ENCODE measurements around the gene TNRC6C. TPM values are rescaled to one million over a fixed set of nuclear protein-coding genes. Genes with fewer than 3 reads are reported as not detected.
"Not testable (repeated sequence)": the region's sequence is repeated elsewhere in the genome, so short reads cannot be mapped to it uniquely, and the experiment has no call there.

TNRC6C gene
- total RNA-seq, 2 experiments from 2014 or later = 19.6 to 20.3 TPM

- peaks cover 34% of the 10 kb centered on the region for H3K4me1 Mint-ChIP-seq
- ATAC-seq = no peak
- intact Hi-C loops (cut with DNase I, micrococcal nuclease) = loop anchor here in 1 of 2 experiments (5.0 kb wide), 1 partner anchor 242 kb away; no protein-coding TSS in a partner anchor
- H3K27ac Mint-ChIP-seq = no peak overlapping the region
- H3K9me3 Mint-ChIP-seq (ENCODE audit: low read depth) = no peaks in the 10 kb centered on the region
- ChIA-PET POLR2A (interaction anchor here (0.5 kb wide), 1 partner anchor 34 kb away, joined by 5 read pairs; no protein-coding TSS in a partner anchor), CTCF (interaction anchor here (0.7 to 3.4 kb wide), 10 partner anchors 11 to 61 kb away, joined by 3 to 42 read pairs (median 4); no protein-coding TSS in a partner anchor)
- H3K27me3 Mint-ChIP-seq = no peaks in the 10 kb centered on the region
- peaks cover 40% of the 10 kb centered on the region for H3K36me3 Mint-ChIP-seq (ENCODE audit: low read depth)
- no peak overlapping the region for H3K4me3 Mint-ChIP-seq
- no peak for DNase-seq
Observed at GRCh38 chr17:78114831-78115723, 156.6 kb downstream of the TNRC6C start.

- DNase-seq; H3K4me3 Mint-ChIP-seq; H3K27me3 Mint-ChIP-seq; H3K27ac Mint-ChIP-seq; H3K9me3 Mint-ChIP-seq (ENCODE audit: low read depth); ATAC-seq: not testable (repeated sequence)
- Mint-ChIP-seq H3K36me3 (ENCODE audit: low read depth) (peaks cover 39% of the 10 kb centered on the region), H3K4me1 (peaks cover 41% of the 10 kb centered on the region)
- CTCF ChIA-PET = interaction anchor here (1.2 to 1.4 kb wide), 2 partner anchors 19 to 30 kb away, joined by 4 to 7 read pairs; no protein-coding TSS in a partner anchor
- POLR2A ChIA-PET = interaction anchor here (0.5 to 1.0 kb wide), 4 partner anchors 9 to 34 kb away, joined by 3 to 5 read pairs (median 4); no protein-coding TSS in a partner anchor
- intact Hi-C loops (cut with DNase I, micrococcal nuclease) = loop anchor here in 1 of 2 experiments (1.0 kb wide), 1 partner anchor 8 kb away; no protein-coding TSS in a partner anchor
Observed at GRCh38 chr17:78115803-78116202, 157.3 kb downstream of the TNRC6C start.

GRCh38 chr17:78116411-78116810, 157.9 kb downstream of the TNRC6C start:
- Mint-ChIP-seq H3K9me3 (ENCODE audit: low read depth) (no peaks in the 10 kb centered on the region), H3K27ac (no peak overlapping the region), H3K27me3 (no peaks in the 10 kb centered on the region), H3K36me3 (ENCODE audit: low read depth) (peaks cover 39% of the 10 kb centered on the region), H3K4me3 (no peak overlapping the region), H3K4me1 (peaks cover 47% of the 10 kb centered on the region)
- DNase-seq (no peak), ATAC-seq (no peak)
- ChIA-PET CTCF (interaction anchor here (0.6 to 1.4 kb wide), 4 partner anchors 17 to 99 kb away, joined by 3 to 7 read pairs (median 4); no protein-coding TSS in a partner anchor), POLR2A (interaction anchor here (0.8 to 1.0 kb wide), 2 partner anchors 8 to 13 kb away, joined by 3 to 5 read pairs; no protein-coding TSS in a partner anchor)
- intact Hi-C loops (cut with DNase I, micrococcal nuclease) = loop anchor here in 1 of 2 experiments (1.0 kb wide), 1 partner anchor 8 kb away; no protein-coding TSS in a partner anchor

GRCh38 chr17:78117027-78117981, 158.8 kb downstream of the TNRC6C start:
- H3K27me3 Mint-ChIP-seq = no peaks in the 10 kb centered on the region
- H3K4me3 Mint-ChIP-seq = no peak overlapping the region
- ChIA-PET CTCF (interaction anchor here (0.6 to 1.4 kb wide), 2 partner anchors 18 to 98 kb away, joined by 4 to 7 read pairs; no protein-coding TSS in a partner anchor), POLR2A (no interaction called here)
- ATAC-seq (no peak), DNase-seq (peak; percentile 56)
- H3K4me1 Mint-ChIP-seq = peaks cover 56% of the 10 kb centered on the region
- H3K9me3 Mint-ChIP-seq (ENCODE audit: low read depth) = no peaks in the 10 kb centered on the region
- peaks cover 44% of the 10 kb centered on the region for H3K36me3 Mint-ChIP-seq (ENCODE audit: low read depth)
- H3K27ac Mint-ChIP-seq = no peak overlapping the region
- intact Hi-C loops (cut with DNase I, micrococcal nuclease) = no loop called here

DNA sequence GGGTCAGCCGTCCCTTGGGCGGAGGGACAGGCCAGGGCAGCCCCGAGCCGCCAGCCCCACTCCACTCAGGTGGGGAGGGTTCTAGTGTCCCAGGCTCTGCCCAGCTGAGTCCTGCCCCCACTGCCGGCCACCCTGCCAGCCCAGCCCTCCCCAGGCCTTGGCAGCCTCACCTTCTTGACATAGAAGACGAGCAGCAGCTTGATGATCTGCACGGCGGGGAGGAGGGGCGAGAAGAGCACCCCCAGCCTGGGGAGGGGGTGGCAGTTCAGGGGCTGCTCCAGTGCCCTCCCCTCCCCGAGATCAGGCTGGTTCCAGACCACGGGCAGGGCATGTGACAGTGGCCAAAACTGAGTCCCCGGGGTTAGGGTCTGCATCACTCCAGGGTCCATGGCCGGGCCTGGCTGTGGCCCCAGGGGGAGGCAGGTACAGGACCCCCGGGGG, 160.3 kb downstream of the TNRC6C start:
- ChIA-PET POLR2A (no interaction called here), CTCF (no interaction called here)
- DNase-seq = no peak
- no peak for ATAC-seq
- intact Hi-C loops (cut with DNase I, micrococcal nuclease) = no loop called here
- Mint-ChIP-seq H3K4me1 (peaks cover 57% of the 10 kb centered on the region), H3K27me3 (no peaks in the 10 kb centered on the region), H3K36me3 (ENCODE audit: low read depth) (peaks cover 48% of the 10 kb centered on the region), H3K27ac (no peak overlapping the region), H3K9me3 (ENCODE audit: low read depth) (no peaks in the 10 kb centered on the region), H3K4me3 (no peak overlapping the region)

DNA sequence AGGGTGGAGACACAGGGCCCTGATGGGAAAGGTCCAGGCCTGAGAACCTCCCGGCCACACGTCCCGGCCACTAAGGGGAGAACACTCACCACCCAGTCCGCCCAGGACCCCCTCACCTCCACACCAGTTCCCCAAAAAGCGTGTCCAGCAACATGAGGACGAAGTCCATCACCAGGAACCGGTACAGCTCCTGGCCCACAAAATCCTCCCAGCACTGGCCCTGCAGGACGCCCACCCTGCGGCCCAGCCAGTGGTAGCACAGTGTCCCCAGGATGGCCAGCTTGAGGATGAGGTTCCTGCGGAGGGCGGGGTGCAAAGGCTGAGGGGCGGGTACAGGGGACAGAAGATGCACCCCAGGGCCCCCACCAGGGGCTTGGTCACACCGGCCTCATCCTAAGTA, 162.0 kb downstream of the TNRC6C start:
- Mint-ChIP-seq H3K4me1 (peaks cover 56% of the 10 kb centered on the region), H3K36me3 (ENCODE audit: low read depth) (peaks cover 53% of the 10 kb centered on the region), H3K27me3 (no peaks in the 10 kb centered on the region), H3K27ac (peak overlapping the region; percentile 42), H3K4me3 (peak overlapping the region; percentile 66), H3K9me3 (ENCODE audit: low read depth) (no peaks in the 10 kb centered on the region)
- intact Hi-C loops (cut with DNase I, micrococcal nuclease) = loop anchor here in 1 of 2 experiments (2.0 to 10.0 kb wide), 2 partner anchors 14 to 666 kb away; no protein-coding TSS in a partner anchor
- DNase-seq (no peak), ATAC-seq (no peak)
- ChIA-PET POLR2A (interaction anchor here (0.7 kb wide), 1 partner anchor 1684 kb away, joined by 3 read pairs; no protein-coding TSS in a partner anchor), CTCF (interaction anchor here (0.7 to 2.8 kb wide), 4 partner anchors 11 to 56 kb away, joined by 3 to 20 read pairs (median 4); no protein-coding TSS in a partner anchor)

DNA sequence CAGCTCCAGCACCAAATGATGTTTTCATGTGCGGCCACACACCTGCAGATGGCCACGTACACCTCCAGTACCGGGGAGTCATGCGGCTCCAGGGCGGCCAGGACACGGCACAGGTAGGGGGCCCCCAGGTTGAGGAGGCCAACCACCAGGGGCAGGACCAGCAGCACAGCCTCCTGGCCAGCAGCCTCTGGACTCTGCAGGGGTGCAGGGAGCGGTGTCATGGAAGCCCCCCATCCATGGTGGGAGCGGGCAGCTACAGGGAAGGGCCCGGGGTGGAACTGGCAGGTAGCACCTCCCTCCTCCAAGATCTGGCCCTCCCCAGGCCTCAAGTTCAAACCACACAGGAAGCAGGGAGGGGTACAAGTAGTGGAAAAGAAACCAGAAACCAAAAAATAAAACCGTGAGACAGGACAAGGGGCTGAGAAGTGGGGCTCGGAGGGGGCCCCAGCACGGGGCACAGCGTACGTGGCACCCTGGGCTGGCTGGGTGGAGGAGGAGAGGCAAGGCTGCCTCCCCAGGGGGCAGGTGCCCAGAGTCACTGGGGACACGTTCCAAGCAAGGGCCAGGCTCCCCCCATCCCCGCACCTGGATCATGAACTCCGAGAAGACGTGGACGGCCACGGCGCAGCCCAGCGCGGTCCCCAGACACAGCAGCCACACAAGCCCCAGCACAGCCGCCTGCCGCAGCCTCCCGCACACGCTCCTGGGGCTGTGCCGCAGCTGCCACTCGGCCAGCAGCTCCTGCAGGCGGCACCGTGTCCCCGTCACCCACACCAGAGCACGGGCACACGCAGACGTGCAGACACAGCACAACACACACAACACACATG, 162.7 kb downstream of the TNRC6C start:
- Mint-ChIP-seq H3K4me3 (peak overlapping the region; percentile 66), H3K27ac (peak overlapping the region; percentile 93), H3K9me3 (ENCODE audit: low read depth) (no peaks in the 10 kb centered on the region), H3K27me3 (no peaks in the 10 kb centered on the region), H3K4me1 (peaks cover 59% of the 10 kb centered on the region), H3K36me3 (ENCODE audit: low read depth) (peaks cover 54% of the 10 kb centered on the region)
- POLR2A ChIA-PET = interaction anchor here (0.7 kb wide), 1 partner anchor 1683 kb away, joined by 3 read pairs; no protein-coding TSS in a partner anchor
- CTCF ChIA-PET = interaction anchor here (0.7 to 2.8 kb wide), 4 partner anchors 8 to 55 kb away, joined by 3 to 20 read pairs (median 4); no protein-coding TSS in a partner anchor
- ATAC-seq = peak; percentile 56
- peak; percentile 74 for DNase-seq
- intact Hi-C loops (cut with DNase I, micrococcal nuclease) = loop anchor here (1.0 to 10.0 kb wide), 4 partner anchors 9 to 666 kb away; partner anchors contain the start of gene TMC8 (in 1 of the 2)

- Mint-ChIP-seq H3K4me3 (peak overlapping the region; percentile 66), H3K27ac (peak overlapping the region; percentile 93), H3K36me3 (ENCODE audit: low read depth) (peaks cover 55% of the 10 kb centered on the region), H3K9me3 (ENCODE audit: low read depth) (no peaks in the 10 kb centered on the region), H3K27me3 (no peaks in the 10 kb centered on the region), H3K4me1 (peaks cover 65% of the 10 kb centered on the region)
- ChIA-PET CTCF (interaction anchor here (0.7 to 2.8 kb wide), 3 partner anchors 9 to 15 kb away, joined by 3 to 20 read pairs (median 3); no protein-coding TSS in a partner anchor), POLR2A (no interaction called here)
- ATAC-seq (peak; percentile 13), DNase-seq (no peak)
- intact Hi-C loops (cut with DNase I, micrococcal nuclease) = loop anchor here (1.0 to 10.0 kb wide), 4 partner anchors 8 to 667 kb away; partner anchors contain the start of gene TMC8 (in 1 of the 2)
Observed at GRCh38 chr17:78121801-78122215, 163.3 kb downstream of the TNRC6C start.

- Mint-ChIP-seq H3K27me3 (no peaks in the 10 kb centered on the region), H3K36me3 (ENCODE audit: low read depth) (peaks cover 56% of the 10 kb centered on the region), H3K4me1 (peaks cover 66% of the 10 kb centered on the region), H3K27ac (peak overlapping the region; percentile 93), H3K9me3 (ENCODE audit: low read depth) (no peaks in the 10 kb centered on the region), H3K4me3 (peak overlapping the region; percentile 66)
- ChIA-PET POLR2A (no interaction called here), CTCF (interaction anchor here (0.6 to 2.8 kb wide), 4 partner anchors 9 to 279 kb away, joined by 3 to 20 read pairs (median 3); no protein-coding TSS in a partner anchor)
- DNase-seq (peak; percentile 25), ATAC-seq (no peak)
- intact Hi-C loops (cut with DNase I, micrococcal nuclease) = loop anchor here in 1 of 2 experiments (10.0 kb wide), 1 partner anchor 668 kb away; no protein-coding TSS in a partner anchor
Observed at GRCh38 chr17:78122216-78122930, 163.9 kb downstream of the TNRC6C start.

Measured in activated CD4-positive, alpha-beta T cell treated with anti-CD3 and anti-CD28 coated beads for 36 hours (primary cell).